Measurements from ENCODE around the gene PINLYP. TPM values are rescaled to one million over a fixed set of nuclear protein-coding genes. Genes with fewer than 3 reads are reported as not detected.
"Not testable (repeated sequence)": the region's sequence is repeated elsewhere in the genome, so short reads cannot be mapped to it uniquely, and the experiment has no call there.

PINLYP gene
- total RNA-seq, 1 experiment from 2014 or later = 1.3 TPM

DNA sequence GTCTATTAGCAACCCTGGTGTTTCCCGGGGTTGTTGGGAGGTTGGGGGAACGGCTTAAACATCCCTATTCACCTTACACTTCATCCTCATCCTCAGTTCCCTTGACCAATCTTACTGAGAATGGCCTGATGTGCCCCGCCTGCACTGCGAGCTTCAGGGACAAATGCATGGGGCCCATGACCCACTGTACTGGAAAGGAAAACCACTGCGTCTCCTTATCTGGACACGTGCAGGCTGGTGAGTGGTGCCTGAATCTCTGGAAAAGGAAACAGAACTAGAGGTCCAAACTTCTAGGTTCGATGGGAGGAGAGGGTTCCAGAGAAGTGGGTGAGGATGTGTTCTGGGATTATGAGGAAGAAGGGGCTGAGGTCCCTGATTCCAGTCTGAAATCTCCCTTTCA is 5.9 kb downstream of the PINLYP start:
- Histone ChIP-seq H3K4me3 (no peak overlapping the region), H3K36me3 (peaks cover 11% of the 10 kb centered on the region), H3K4me1 (replicated peaks) (no peaks in the 10 kb centered on the region), H3K9me3 (replicated peaks) (no peaks in the 10 kb centered on the region), H3K27me3 (replicated peaks) (no peaks in the 10 kb centered on the region), H3K27ac (no peak overlapping the region)
- DNase-seq (ENCODE audit: low read depth in 1 of 2, low spot score in 2 of 2) = no peak

DNA sequence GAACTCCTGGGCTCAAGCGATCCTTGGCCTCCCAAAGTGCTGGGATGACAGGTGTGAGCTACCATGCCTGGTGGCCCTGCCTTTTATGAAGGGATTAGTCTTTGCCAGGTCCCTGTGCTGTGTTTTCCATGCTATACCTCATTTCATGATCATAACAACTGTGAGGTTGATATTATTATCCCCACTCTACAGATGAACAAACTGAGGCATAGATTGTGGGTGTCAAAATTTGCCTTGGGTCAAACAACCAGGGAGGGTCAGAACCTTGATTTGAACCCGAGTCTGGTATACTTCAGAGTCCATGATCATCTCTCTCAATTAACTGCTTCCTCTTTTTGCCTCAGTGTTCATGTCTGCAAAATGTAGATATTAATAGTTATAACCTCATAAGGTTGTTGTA is 6.9 kb downstream of the PINLYP start:
- DNase-seq (ENCODE audit: low read depth in 1 of 2, low spot score in 2 of 2) = no peak
- H3K36me3 ChIP-seq = peaks cover 20% of the 10 kb centered on the region
- no peak overlapping the region for H3K4me3 ChIP-seq
- no peaks in the 10 kb centered on the region for H3K27me3 ChIP-seq (replicated peaks)
- no peak overlapping the region for H3K27ac ChIP-seq
- H3K9me3 ChIP-seq (replicated peaks) = no peaks in the 10 kb centered on the region
- H3K4me1 ChIP-seq (replicated peaks) = no peaks in the 10 kb centered on the region

DNA sequence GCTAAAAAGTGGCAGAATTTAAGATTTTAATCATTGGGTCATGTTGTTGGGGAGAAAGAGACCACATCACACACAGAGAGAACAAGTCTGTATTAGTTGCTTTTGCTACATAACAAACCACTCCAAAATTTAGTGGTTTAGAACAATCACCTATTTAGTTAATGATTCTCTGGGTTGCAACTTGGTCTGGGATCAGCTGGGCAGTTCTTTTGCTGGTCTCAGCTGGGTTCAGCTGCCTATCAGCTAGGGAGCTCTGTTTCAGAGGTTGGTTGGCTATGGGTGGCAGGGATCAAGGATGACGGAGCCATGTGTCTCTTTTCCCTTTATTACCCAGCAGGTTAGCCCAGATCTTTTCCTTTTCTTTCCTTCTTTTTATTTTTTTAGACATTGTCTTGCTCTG is 8.9 kb downstream of the PINLYP start:
- Histone ChIP-seq H3K9me3 (replicated peaks) (no peaks in the 10 kb centered on the region), H3K36me3 (peaks cover 33% of the 10 kb centered on the region), H3K4me3 (no peak overlapping the region), H3K27me3 (replicated peaks) (no peaks in the 10 kb centered on the region), H3K4me1 (replicated peaks) (no peaks in the 10 kb centered on the region), H3K27ac (peak overlapping the region; percentile 37; the same call in 1 of the 2 replicates)
- no peak for DNase-seq (ENCODE audit: low read depth in 1 of 2, low spot score in 2 of 2)

DNA sequence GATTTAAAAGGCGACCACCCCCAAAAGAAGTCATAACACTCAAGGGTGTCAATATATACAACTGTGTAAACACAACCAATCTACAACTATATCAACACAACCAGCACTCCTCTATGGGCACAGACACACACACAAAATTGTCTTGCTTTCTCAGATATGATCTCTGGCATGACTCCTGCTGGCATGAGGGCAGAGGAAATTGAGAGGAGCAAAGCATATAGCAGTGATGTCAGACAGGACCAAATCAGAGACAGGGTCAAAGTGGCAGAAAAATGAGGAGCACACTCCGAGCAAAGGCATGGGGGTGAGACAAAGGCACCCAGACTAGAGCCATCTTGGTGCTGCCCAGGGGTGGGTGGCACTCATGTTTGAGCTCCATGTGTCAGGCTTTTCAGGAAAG is 10.7 kb downstream of the PINLYP start:
- H3K9me3 ChIP-seq (replicated peaks) = no peaks in the 10 kb centered on the region
- DNase-seq (ENCODE audit: low read depth in 1 of 2, low spot score in 2 of 2) = no peak
- H3K27ac ChIP-seq = no peak overlapping the region
- no peak overlapping the region for H3K4me3 ChIP-seq
- H3K4me1 ChIP-seq (replicated peaks) = no peaks in the 10 kb centered on the region
- no peaks in the 10 kb centered on the region for H3K27me3 ChIP-seq (replicated peaks)
- peaks cover 44% of the 10 kb centered on the region for H3K36me3 ChIP-seq

DNA sequence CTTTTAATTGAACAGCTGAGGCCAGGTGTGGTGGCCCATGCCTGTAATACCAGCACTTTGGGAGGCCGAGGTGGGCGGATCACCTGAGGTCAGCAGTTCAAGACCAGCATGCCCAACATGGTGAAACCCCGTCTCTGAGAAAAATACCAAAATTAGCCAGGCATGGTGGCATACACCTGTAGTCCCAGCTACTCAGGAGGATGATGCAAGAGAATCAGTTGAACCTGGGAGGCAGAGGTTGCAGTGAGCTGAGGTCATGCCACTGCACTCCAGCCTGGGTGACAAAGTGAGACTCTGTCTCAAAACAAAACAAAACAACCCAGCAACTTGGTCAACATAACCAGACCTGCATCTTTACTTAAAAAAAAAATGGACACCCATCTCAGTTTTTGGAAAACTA is 11.4 kb downstream of the PINLYP start:
- not testable (repeated sequence) for H3K4me3 ChIP-seq; H3K9me3 ChIP-seq (replicated peaks); H3K4me1 ChIP-seq (replicated peaks); H3K27me3 ChIP-seq (replicated peaks); DNase-seq (ENCODE audit: low read depth in 1 of 2, low spot score in 2 of 2); H3K27ac ChIP-seq
- peaks cover 45% of the 10 kb centered on the region for H3K36me3 ChIP-seq

DNA sequence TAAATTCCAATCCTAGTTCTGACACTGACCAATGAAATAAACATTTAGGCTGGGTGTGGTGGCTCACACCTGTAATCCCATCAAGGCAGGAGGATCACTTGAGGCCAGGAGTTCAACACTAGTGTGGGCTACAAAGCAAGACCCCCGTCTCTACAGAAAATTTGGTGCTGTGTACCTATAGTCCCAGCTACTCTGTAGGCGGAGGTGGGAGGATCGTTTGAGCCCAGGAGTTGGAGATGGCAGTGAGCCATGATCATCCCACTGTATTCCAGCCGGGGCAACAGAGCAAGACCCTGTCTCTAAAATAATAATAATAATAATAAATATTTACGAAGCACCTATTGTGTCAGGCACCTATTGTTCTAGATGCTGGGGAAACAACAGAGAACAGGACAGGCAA is 13.7 kb downstream of the PINLYP start:
- Histone ChIP-seq H3K4me3 (no peak overlapping the region), H3K9me3 (replicated peaks) (no peaks in the 10 kb centered on the region), H3K36me3 (peaks cover 67% of the 10 kb centered on the region), H3K4me1 (replicated peaks) (peaks cover 6% of the 10 kb centered on the region), H3K27me3 (replicated peaks) (no peaks in the 10 kb centered on the region), H3K27ac (no peak overlapping the region)
- no peak for DNase-seq (ENCODE audit: low read depth in 1 of 2, low spot score in 2 of 2)

DNA sequence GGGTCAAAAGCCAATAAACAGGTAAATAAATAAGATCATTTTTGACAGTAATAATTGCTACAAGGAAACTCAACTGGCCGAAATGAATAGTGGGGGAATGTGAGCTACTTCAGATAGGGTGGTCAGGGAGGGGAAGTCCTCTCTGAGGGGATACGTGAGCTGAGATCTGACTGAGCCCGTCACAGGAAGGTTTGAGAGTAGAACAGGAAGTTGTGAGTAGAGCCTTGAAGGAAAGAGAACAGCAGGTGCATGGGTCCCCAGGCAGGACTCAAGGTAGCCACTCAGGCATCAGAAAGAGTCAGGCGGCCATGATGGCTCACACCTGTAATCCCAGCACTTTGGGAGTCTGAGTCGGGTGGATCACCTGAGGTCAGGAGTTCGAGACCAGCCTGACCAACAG is 14.1 kb downstream of the PINLYP start:
- Histone ChIP-seq H3K4me1 (replicated peaks) (peaks cover 8% of the 10 kb centered on the region), H3K4me3 (no peak overlapping the region), H3K27me3 (replicated peaks) (no peaks in the 10 kb centered on the region), H3K9me3 (replicated peaks) (no peaks in the 10 kb centered on the region), H3K36me3 (peaks cover 71% of the 10 kb centered on the region), H3K27ac (no peak overlapping the region)
- DNase-seq (ENCODE audit: low read depth in 1 of 2, low spot score in 2 of 2) = no peak

DNA sequence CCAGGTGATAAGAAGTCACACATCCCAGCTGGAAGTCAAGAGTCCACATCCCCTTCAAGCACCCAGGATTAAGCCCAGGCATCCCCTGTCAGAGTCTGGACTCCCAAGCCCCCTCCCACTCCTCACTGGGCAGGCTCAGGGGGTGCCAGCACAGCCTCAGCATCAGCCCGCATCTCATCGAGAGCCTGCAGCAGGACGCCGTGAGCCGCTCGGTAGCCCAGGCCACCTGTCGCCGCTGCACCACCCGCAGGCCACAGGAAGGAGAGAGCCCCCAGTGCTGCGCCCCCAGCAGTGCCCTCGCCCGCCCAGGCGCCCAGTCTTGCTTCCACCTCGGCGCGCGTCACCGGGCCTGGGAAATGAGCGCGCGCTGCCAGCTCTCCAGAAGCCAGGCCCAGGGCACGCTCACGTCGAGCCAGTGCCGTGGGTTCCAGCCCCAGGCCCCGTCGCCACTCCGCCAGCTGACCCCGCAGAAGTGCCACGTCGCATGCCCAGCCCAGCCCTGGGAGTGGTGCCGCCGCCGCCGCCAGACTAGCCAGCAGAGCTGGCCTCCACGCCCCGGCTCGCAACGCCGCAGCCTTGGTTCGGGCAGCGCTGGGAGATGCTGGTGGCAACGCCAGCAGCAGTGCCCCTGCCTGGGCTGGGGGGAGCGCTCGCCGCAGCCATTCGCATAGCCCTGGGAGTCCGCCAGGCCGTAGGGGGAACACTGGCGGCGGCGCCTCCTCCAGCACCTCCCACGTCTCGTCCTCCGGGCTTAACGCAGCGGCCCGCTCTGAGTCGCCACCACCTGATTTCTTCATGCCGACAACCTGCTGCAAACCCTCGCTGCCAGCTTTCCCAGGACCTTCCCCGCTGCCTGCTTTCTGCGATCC is 16.5 kb downstream of the PINLYP start:
- no peak for DNase-seq (ENCODE audit: low read depth in 1 of 2, low spot score in 2 of 2)
- Histone ChIP-seq H3K9me3 (replicated peaks) (no peaks in the 10 kb centered on the region), H3K4me3 (no peak overlapping the region), H3K27ac (no peak overlapping the region), H3K4me1 (replicated peaks) (peaks cover 15% of the 10 kb centered on the region), H3K36me3 (peaks cover 60% of the 10 kb centered on the region), H3K27me3 (replicated peaks) (no peaks in the 10 kb centered on the region)

DNA sequence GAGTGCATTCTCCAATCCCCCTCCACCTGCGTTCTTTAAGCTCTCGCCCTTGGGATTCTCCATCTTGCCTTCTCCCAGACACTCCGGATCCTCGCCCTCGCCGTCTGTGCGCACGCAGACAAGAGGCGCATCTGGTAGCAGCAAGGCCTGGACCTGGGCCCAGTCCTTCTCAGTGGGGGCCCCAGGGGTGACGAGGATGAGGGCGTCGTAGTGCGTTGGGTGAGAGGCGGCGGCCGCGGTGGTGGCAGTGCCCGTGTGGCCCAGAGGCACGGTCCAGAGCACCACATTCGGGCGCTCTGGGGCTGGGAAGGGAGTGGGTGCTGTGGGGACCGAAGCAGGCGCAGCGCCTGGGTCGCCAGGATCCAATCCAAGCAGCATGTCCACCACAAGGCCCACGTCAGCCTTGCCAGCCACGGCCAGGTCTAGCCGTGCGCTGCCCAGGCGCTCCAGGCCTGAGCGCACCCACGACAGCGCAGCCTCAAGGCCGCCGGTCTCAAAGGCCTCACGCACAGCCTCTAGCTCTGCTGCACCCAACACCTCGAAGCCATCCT is 17.3 kb downstream of the PINLYP start:
- peaks cover 23% of the 10 kb centered on the region for H3K4me1 ChIP-seq (replicated peaks)
- peaks cover 56% of the 10 kb centered on the region for H3K36me3 ChIP-seq
- DNase-seq (ENCODE audit: low read depth in 1 of 2, low spot score in 2 of 2) = no peak
- H3K4me3 ChIP-seq = no peak overlapping the region
- H3K27me3 ChIP-seq (replicated peaks) = no peaks in the 10 kb centered on the region
- no peak overlapping the region for H3K27ac ChIP-seq
- H3K9me3 ChIP-seq (replicated peaks) = no peaks in the 10 kb centered on the region

DNA sequence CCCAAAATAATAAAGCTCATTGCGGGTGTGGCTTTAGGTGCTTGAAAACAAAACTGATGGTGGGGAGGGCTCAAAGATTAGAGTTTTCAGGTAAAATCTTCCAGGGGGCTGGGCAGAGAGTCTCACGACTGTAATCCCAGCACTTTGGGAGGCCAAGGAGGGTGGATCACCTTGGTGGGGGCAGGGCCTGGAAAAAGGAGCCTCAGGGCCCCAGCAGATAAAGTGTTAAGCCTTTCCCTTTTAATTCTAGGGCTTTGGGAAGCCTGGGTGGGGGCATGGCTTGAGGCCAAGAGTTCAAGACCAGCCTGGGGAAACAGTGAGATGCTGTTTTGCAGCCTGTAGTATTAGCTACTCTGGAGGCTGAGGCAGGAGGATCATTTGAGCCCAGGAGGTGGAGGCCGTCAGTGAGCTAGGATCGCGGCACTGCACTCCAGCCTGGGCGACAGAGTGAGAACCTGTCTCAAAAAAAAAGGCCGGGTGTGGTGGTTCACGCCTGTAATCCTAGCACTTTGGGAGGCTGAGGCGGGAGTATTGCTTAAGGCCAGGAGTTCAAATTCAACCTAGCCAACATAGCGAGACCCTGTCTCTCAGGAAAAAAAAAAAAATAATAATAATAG is 18.6 kb downstream of the PINLYP start:
- Histone ChIP-seq H3K9me3 (replicated peaks) (no peaks in the 10 kb centered on the region), H3K27me3 (replicated peaks) (no peaks in the 10 kb centered on the region), H3K4me3 (peak overlapping the region; percentile 48), H3K36me3 (peaks cover 61% of the 10 kb centered on the region), H3K4me1 (replicated peaks) (peaks cover 24% of the 10 kb centered on the region), H3K27ac (no peak overlapping the region)
- no peak for DNase-seq (ENCODE audit: low read depth in 1 of 2, low spot score in 2 of 2)

DNA sequence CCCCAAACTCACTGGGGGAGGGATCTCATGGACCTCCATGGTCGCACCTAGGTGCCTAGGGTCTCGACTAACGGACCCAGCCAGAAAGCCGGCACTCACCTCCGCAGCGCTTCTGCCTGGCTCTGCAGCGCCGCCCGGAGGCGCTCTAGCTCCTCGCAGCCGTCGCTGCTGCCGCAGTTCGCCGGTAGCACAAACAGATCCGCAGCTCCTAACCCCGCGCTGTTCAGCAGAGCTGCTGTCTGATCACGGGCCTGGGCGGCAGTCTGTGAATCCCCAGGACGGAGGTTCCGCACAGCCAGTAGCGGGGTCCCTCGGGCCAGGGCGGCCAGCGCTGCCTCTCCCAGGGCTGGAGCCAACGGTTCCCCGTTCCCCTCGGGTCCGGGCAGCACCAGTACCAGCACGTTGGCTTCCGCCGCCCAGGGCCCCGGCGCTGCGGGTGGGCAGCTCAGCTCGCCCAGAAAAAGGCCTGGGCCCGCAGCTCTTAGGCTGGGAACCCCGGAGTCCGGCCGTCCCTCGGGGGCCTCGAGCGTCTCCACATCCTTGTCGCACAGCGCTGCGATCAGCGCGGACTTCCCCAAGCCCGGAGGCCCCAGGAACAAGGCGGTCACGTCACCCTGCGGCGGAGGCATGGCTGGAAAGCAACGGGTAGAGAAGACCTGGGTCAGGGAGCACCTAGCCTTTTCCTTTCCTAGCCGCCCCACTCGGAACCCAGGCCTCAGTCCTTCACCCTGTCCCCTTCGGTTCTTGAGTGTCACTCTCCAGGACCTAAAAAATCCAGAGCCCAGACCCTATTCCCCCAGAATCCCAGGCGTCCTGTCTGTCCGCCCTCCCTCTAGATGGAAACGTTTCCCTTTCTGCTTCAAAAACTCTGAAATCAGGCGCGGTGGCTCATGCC is 19.4 kb downstream of the PINLYP start:
- peak; percentile 59 to 63 for DNase-seq (ENCODE audit: low read depth in 1 of 2, low spot score in 2 of 2)
- Histone ChIP-seq H3K9me3 (replicated peaks) (no peaks in the 10 kb centered on the region), H3K27ac (peak overlapping the region; percentile 45), H3K36me3 (peaks cover 61% of the 10 kb centered on the region), H3K4me1 (replicated peaks) (peaks cover 24% of the 10 kb centered on the region), H3K27me3 (replicated peaks) (no peaks in the 10 kb centered on the region), H3K4me3 (peak overlapping the region; percentile 48)

DNA sequence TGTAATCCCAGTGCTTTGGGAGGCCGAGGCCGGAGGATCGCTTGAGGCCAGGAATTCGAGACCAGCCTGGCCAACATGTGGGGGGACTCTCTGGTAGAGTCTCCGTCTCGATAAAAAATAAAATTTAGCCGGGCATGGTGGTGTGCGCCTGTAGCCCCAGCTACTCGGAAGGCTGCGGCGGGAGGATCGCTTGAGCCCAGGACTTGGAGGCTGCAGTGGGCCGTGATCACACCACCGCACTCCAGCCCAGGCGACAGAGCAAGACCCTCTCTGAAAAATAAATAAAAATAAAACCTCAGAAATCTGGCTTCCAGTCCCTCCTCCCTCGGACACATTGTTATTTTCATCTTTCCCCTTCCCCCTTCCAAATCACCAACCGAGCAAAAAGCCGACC is 20.0 kb downstream of the PINLYP start:
- Histone ChIP-seq H3K4me1 (replicated peaks) (peaks cover 24% of the 10 kb centered on the region), H3K9me3 (replicated peaks) (no peaks in the 10 kb centered on the region), H3K36me3 (peaks cover 66% of the 10 kb centered on the region), H3K27ac (peak overlapping the region; percentile 45), H3K27me3 (replicated peaks) (no peaks in the 10 kb centered on the region), H3K4me3 (peak overlapping the region; percentile 48)
- no peak for DNase-seq (ENCODE audit: low read depth in 1 of 2, low spot score in 2 of 2)

DNA sequence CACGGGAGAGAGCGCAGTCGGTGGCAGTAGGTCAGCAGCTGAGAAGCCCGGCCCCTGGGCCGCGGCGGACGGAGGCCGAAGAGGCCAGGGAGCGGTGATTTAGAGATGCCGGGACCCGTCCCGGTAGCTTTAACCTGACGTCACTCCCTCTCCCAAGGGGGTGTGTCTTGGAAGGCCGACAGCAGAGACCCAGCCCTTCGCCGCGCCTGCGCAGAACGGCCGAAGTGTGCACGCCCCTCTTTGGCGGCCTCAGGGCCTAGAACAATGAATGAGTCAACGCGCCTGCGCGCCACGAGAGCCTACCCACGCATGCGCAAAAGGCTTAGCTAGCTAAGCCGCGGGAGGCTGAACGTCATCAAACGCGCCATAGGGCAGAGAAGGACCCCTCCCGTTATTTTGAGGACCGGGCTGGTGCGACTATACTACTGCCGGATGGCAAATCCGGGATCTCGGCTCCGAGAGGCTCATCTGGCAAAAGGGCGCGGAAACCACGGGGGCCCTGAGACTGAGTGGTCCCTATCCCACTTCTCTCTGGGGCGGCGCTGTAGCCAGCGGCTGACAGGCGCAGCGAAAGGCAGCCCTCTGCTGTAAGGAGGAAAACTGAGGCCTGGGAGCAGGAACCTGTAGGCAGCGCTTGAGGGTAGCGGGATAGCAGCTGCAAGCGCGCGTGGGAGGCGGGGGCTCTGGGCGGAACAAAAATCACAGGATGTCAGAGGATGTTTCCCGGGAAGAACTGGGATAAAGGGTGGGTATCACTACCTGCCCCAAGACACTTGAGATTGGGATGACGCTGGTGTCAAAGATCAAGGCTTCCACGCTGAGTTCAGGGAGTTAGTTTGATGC is 20.6 kb downstream of the PINLYP start, which contains the start of the genes IRGQ and ZNF576:
IRGQ (minus strand) TSS at position 136 of the 843 bp plus-strand sequence. CDS start 796 bp downstream, outside the sequence.
ZNF576 (plus strand) TSS at position 597 of the 843 bp plus-strand sequence. CDS start 514 bp downstream, outside the sequence.
- H3K27ac ChIP-seq = peak within 1 kb of the TSS; percentile 97
- no peaks in the 10 kb centered on the region for H3K27me3 ChIP-seq (replicated peaks)
- peak within 1 kb of the TSS; percentile 48 for H3K4me3 ChIP-seq
- no peaks in the 10 kb centered on the region for H3K9me3 ChIP-seq (replicated peaks)
- peak; percentile 100 for DNase-seq (ENCODE audit: low read depth in 1 of 2, low spot score in 2 of 2)
- peaks cover 66% of the 10 kb centered on the region for H3K36me3 ChIP-seq
- peaks cover 24% of the 10 kb centered on the region for H3K4me1 ChIP-seq (replicated peaks)

Measured in SJSA1 (cell line).